SHP77 treated with DMSO at 0.1 percent for 48 hours (cell line): ENCODE results near the gene CCDC81.

ENCODE experiments used
- DNase-seq: peaks from one replicate; lab custom pipeline; 2025; lab: John Stamatoyannopoulos, UW

Gene CCDC81

DNA sequence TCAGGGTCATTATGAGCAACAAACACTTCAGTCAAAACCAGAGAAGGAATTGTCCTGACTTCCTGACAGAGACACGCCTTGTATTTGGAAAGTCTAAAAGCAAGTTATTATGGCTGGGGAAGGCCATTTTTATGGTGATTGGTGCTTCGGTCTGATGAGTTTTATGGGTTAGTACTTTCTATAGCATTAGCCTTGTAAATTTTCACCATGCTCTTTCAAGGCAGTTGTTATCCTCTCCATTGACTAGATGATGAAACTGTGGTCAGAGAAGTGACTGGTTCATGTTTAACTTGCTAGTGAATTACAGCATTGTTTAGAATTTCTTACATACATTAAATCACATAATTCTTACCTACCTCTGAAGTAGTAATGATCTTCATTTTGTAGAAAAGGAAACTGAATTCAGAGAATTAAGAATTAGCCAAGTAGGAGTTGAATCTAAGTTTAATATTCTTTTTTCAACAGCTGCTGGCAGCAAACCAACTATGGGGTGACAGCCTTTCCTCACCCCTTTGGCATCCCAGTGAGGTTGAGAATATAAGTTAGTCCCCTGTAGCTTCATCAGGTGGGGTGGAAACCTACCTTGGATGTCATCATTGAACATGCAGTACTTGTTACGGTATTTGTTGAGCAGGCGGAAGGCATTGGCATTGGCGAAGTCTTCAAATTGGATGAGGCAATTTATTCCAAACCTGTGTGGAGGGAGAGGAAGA lies 90.0 kb downstream of the CCDC81 start:
- DNase-seq, result no peak

DNA sequence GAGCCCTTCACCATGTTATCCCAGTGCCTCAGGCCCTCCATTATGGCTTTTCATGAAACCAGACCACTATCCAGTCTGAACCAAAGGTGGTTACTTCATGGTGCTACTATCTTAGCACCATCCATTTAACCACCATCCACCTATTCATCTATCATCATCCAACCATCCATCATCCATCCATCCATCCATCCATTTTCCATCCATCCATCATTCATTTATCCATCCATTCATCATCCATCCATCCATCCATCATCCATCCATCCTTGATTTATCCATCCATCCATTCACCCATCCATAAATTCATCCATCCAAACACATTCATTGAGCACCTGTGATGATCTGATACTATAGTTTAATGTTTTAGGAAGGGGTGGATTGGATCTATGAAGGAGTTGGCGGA lies 93.5 kb downstream of the CCDC81 start:
- no peak for DNase-seq

DNA sequence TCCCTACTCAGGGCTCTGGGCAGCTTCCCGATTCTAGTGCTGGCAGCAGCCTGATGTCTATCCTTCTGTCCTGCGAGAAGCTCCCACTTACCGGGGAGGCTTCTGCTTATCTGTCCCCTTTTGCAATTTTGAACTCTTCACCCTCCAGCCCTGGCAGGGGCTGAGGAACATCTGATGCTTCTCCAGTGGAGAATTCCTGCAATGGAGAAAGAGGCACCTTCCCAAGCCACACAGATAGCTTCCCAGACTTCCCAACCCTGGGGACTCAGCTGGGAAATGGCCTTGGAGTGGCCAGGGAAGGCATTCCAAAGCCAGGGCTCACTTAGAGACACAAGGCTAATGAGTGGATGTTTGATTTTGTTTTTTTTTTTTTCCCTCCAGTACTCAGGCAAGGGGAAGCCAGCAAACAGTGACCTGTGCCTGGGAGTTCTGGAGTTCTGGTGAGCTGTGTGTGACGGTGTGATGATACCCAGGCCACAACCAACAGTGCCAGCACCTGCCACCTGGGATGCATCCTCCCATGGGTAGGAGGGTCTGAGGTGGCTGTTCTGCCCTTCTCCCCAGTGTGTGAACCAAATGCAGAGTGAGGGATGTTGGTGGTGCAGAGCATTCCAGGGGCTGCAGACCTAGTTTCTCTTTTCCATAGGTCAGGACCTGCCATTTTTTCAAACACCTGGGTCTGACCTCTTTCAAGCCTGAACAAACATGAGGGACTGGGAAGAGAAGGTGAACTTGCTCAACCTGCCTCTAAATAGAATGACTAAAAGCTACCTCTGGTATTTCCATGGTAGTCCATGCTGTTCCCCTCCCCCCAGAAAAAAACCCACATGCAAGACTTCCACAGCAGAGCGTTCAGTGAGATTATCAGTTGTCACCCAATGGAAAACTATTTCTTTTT lies 95.1 kb downstream of the CCDC81 start:
- no peak for DNase-seq
